ENCODE results near the gene KCNE3. TPM values are rescaled to one million over a fixed set of nuclear protein-coding genes. Genes with fewer than 3 reads are reported as not detected.

KCNE3 gene
- total and polyA plus RNA-seq, 12 donors = 1.1 to 23.2 (median 7.7) TPM

DNA sequence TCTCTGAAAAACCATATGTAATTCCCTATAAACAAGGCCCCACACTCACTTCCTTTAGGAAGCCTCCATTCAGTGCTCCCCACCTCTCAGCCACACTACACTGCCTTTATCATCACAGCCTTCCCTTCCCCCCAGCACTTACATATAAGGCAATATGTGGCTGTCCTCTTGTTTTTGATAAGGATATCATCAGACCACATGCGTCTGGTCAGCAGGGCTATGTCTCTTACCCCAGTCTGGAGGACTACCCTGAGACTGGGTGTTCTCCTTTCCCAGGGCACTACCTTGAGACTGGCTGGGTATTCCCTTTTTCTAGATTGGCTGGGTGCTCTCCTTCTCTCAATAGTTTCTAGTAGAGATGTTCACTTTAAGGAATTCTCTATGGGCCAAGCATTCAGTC lies 7.8 kb downstream of the KCNE3 start:
- intact Hi-C loops (cut with DNase I) = loop anchor here in 1 of 2 donors (10.0 kb wide), 1 partner anchor 115 kb away; no protein-coding TSS in a partner anchor
- no peak for DNase-seq

GRCh38 chr11:74457356-74457755 lies 10.0 kb downstream of the KCNE3 start:
- no peaks in the 10 kb centered on the region for H3K9me3 ChIP-seq (replicated peaks in 1 of 3)
- H3K27me3 ChIP-seq = no peaks in the 10 kb centered on the region
- DNase-seq = no peak
- H3K27ac ChIP-seq = no peak overlapping the region
- H3K36me3 ChIP-seq (replicated peaks in 1 of 2) = no peaks in the 10 kb centered on the region
- TF ChIP-seq, protein P1, sequence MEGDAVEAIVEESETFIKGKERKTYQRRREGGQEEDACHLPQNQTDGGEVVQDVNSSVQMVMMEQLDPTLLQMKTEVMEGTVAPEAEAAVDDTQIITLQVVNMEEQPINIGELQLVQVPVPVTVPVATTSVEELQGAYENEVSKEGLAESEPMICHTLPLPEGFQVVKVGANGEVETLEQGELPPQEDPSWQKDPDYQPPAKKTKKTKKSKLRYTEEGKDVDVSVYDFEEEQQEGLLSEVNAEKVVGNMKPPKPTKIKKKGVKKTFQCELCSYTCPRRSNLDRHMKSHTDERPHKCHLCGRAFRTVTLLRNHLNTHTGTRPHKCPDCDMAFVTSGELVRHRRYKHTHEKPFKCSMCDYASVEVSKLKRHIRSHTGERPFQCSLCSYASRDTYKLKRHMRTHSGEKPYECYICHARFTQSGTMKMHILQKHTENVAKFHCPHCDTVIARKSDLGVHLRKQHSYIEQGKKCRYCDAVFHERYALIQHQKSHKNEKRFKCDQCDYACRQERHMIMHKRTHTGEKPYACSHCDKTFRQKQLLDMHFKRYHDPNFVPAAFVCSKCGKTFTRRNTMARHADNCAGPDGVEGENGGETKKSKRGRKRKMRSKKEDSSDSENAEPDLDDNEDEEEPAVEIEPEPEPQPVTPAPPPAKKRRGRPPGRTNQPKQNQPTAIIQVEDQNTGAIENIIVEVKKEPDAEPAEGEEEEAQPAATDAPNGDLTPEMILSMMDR (IDR thresholded peaks at IDR 0.05) = no peak
- no peak for TF ChIP-seq POLR2A (IDR thresholded peaks at IDR 0.05)
- peaks cover 9 to 10% of the 10 kb centered on the region in 2 donors for H3K4me1 ChIP-seq (replicated peaks in 1 of 2)
- WGBS, 4 donors = 82 to 93% (median 89%) methylated on average over 6 of the region's 6 CpGs
- intact Hi-C loops (cut with DNase I) = loop anchor here in 1 of 2 donors (10.0 kb wide), 1 partner anchor 117 kb away; no protein-coding TSS in a partner anchor
- H3K4me3 ChIP-seq = no peak overlapping the region

More for the DNA sequence above, 7.8 kb downstream of the KCNE3 start:
- Histone ChIP-seq H3K4me1 (replicated peaks in 1 of 2) (peaks cover 9 to 11% of the 10 kb centered on the region in 2 donors), H3K36me3 (replicated peaks in 1 of 2) (no peaks in the 10 kb centered on the region), H3K27ac (no peak overlapping the region), H3K27me3 (no peaks in the 10 kb centered on the region), H3K9me3 (replicated peaks in 1 of 3) (no peaks in the 10 kb centered on the region), H3K4me3 (no peak overlapping the region)
- no peak for TF ChIP-seq POLR2A (IDR thresholded peaks at IDR 0.05)
- TF ChIP-seq, protein P1 (IDR thresholded peaks at IDR 0.05) = no peak
- 0 to 47% (median 0%) methylated on average over 1 of the region's 1 CpG for WGBS, 4 donors

DNA sequence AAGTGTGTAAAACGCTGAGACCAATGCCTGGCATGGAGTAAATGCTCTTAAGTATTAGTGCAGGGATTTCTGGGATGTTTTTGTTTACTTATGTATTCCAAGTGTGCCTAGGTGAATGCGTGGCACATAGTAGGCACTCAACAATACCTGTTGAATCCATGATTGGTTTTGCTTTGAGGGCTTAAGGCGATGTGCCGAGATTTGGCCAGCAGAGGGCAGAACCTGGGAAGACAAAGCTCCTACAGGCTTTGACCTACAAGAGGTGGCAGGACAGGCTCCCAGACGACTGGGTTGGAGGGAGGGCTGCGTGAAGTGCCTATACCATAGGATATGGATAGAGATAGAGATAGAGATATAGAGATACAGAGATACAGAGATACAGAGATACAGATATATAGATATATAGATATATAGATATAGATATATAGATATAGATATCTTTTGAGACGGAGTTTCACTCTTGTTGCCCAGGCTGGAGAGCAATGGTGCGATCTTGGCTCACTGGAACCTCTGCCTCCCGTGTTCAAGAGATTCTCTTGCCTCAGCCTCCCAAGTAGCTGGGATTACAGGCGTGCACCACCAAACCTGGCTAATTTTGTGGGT lies 13.9 kb downstream of the KCNE3 start:
- DNase-seq = peak; percentile 57 to 83 (median 66)
- WGBS, 4 donors = 26 to 35% (median 32%) methylated on average over 10 of the region's 10 CpGs
- Histone ChIP-seq H3K4me1 (replicated peaks in 1 of 2) (no peaks in the 10 kb centered on the region), H3K36me3 (replicated peaks in 1 of 2) (no peaks in the 10 kb centered on the region), H3K9me3 (replicated peaks in 1 of 3) (no peaks in the 10 kb centered on the region), H3K27me3 (no peaks in the 10 kb centered on the region), H3K27ac (no peak overlapping the region), H3K4me3 (no peak overlapping the region)
- no peak for TF ChIP-seq POLR2A (IDR thresholded peaks at IDR 0.05)
- TF ChIP-seq, protein P1 (IDR thresholded peaks at IDR 0.05) = peak; percentile 45 to 80 (median 75)
- intact Hi-C loops (cut with DNase I) = loop anchor here (2.0 to 10.0 kb wide), 3 partner anchors 115 to 196 kb away; no protein-coding TSS in a partner anchor

GRCh38 chr11:74452366-74452765 lies 15.0 kb downstream of the KCNE3 start:
- Histone ChIP-seq H3K36me3 (replicated peaks in 1 of 2) (no peaks in the 10 kb centered on the region), H3K4me1 (replicated peaks in 1 of 2) (no peaks in the 10 kb centered on the region), H3K9me3 (replicated peaks in 1 of 3) (no peaks in the 10 kb centered on the region), H3K27ac (no peak overlapping the region), H3K4me3 (no peak overlapping the region), H3K27me3 (no peaks in the 10 kb centered on the region)
- intact Hi-C loops (cut with DNase I) = loop anchor here (2.0 to 10.0 kb wide), 3 partner anchors 116 to 195 kb away; no protein-coding TSS in a partner anchor
- no peak for DNase-seq
- WGBS, 4 donors = 61 to 74% (median 71%) methylated on average over 3 of the region's 3 CpGs
- TF ChIP-seq POLR2A (IDR thresholded peaks at IDR 0.05) = no peak
- TF ChIP-seq, protein P1 (IDR thresholded peaks at IDR 0.05) = no peak
